T-helper 1 cell treated with Interleukin-12 subunit alpha and Interleukin-12 subunit beta and Interleukin-4 antibody, amounts not matched to agents 30 ng/mL and 1 ng/mL, for 36 hours (primary cell): ENCODE data around the gene RPAP3. TPM values are rescaled to one million over a fixed set of nuclear protein-coding genes. Genes with fewer than 3 reads are reported as not detected.
"Not testable (repeated sequence)": the region's sequence is repeated elsewhere in the genome, so short reads cannot be mapped to it uniquely, and the experiment has no call there.

Experiments
- intact Hi-C: fragments of 100-400 bp; cut with micrococcal nuclease; formaldehyde crosslinking; loops from one replicate; pipeline ENCODE4 v1.15.1; 2024
- total RNA-seq: library from RNA; stranded (reverse); gene quantifications from 2 replicates; pipeline ENCODE4 v1.2.3, GENCODE V29; 2022

The RPAP3 gene
- total RNA-seq, 1 donor from 2014 or later = 44.8 TPM

GRCh38 chr12:47689215-47689614 is 16.6 kb downstream of the RPAP3 start:
- intact Hi-C loops = loop anchor here (5.0 kb wide), 1 partner anchor 482 kb away; no protein-coding TSS in a partner anchor

- intact Hi-C loops = loop anchor here (5.0 kb wide), 1 partner anchor 480 kb away; no protein-coding TSS in a partner anchor
These were observed 18.2 kb downstream of the RPAP3 start for GRCh38 chr12:47687636-47688035.

- intact Hi-C loops = loop anchor here (1.0 to 5.0 kb wide), 5 partner anchors 35 to 1011 kb away; no protein-coding TSS in a partner anchor
These were observed 19.1 kb downstream of the RPAP3 start for GRCh38 chr12:47686645-47687240.

- intact Hi-C loops = no loop called here
These were observed 26.0 kb downstream of the RPAP3 start for GRCh38 chr12:47679785-47680184.

GRCh38 chr12:47672068-47672467 is 33.8 kb downstream of the RPAP3 start:
- intact Hi-C loops = no loop called here

- intact Hi-C loops = not testable (repeated sequence)
These were observed 37.9 kb downstream of the RPAP3 start for GRCh38 chr12:47667935-47668334.

GRCh38 chr12:47652521-47653234 is 53.2 kb downstream of the RPAP3 start:
- intact Hi-C loops = loop anchor here (5.0 kb wide), 1 partner anchor 105 kb away; the partner anchor contains the start of gene RAPGEF3

GRCh38 chr12:47651368-47652254 is 54.2 kb downstream of the RPAP3 start:
- intact Hi-C loops = loop anchor here (1.0 to 5.0 kb wide), 5 partner anchors 35 to 187 kb away; partner anchors contain the start of gene RAPGEF3

GRCh38 chr12:47650469-47650868 is 55.4 kb downstream of the RPAP3 start:
- intact Hi-C loops = loop anchor here (5.0 kb wide), 1 partner anchor 107 kb away; the partner anchor contains the start of gene RAPGEF3

- intact Hi-C loops = no loop called here
These were observed 56.4 kb downstream of the RPAP3 start for GRCh38 chr12:47649381-47649780.

- intact Hi-C loops = no loop called here
These were observed 57.7 kb downstream of the RPAP3 start for GRCh38 chr12:47648056-47648579.

- intact Hi-C loops = not testable (repeated sequence)
These were observed 63.5 kb downstream of the RPAP3 start for GRCh38 chr12:47642310-47642709.

GRCh38 chr12:47636908-47637780 is 68.7 kb downstream of the RPAP3 start:
- intact Hi-C loops = loop anchor here (1.0 kb wide), 1 partner anchor 605 kb away; no protein-coding TSS in a partner anchor

GRCh38 chr12:47635770-47636169 is 70.1 kb downstream of the RPAP3 start:
- intact Hi-C loops = not testable (repeated sequence)

- intact Hi-C loops = no loop called here
These were observed 71.7 kb downstream of the RPAP3 start for GRCh38 chr12:47634127-47634526.

GRCh38 chr12:47621960-47622359 is 83.9 kb downstream of the RPAP3 start:
- intact Hi-C loops = no loop called here

GRCh38 chr12:47617476-47617875 is 88.4 kb downstream of the RPAP3 start:
- intact Hi-C loops = no loop called here

GRCh38 chr12:47616440-47616839 is 89.4 kb downstream of the RPAP3 start:
- intact Hi-C loops = no loop called here

- intact Hi-C loops = no loop called here
These were observed 90.1 kb downstream of the RPAP3 start for GRCh38 chr12:47615711-47616110.

GRCh38 chr12:47614521-47614920 is 91.3 kb downstream of the RPAP3 start:
- intact Hi-C loops = no loop called here
